Loucy (cell line): ENCODE measurements around the gene SMG6.

Source experiments
- H2AFZ ChIP-seq: fragments of 200-600 bp; sonication (generic); 2 replicates; pipeline ENCODE4 v1.6.0; 2016; ENCODE audit warnings: antibody characterized with exemption, mild to moderate bottlenecking, low read length, moderate library complexity
- H3F3A ChIP-seq: fragments of 200-600 bp; 2 replicates; pipeline ENCODE4 v1.6.0; 2016; ENCODE audit warnings: antibody characterized with exemption, low read depth, mild to moderate bottlenecking
- H3K27me3 ChIP-seq: fragments of 200-600 bp; sonication (generic); 2 replicates; pipeline ENCODE4 v1.6.1; 2014; ENCODE audit warnings: low read length, mild to moderate bottlenecking; ENCODE audit not compliant: insufficient read depth, poor library complexity, severe bottlenecking
- H3K36me3 ChIP-seq: fragments of 200-600 bp; sonication (generic); 2 replicates; pipeline ENCODE4 v1.6.1; 2016; ENCODE audit warnings: low read length; ENCODE audit not compliant: insufficient read depth
- H3K4me1 ChIP-seq: fragments of 200-600 bp; sonication (generic); 2 replicates; pipeline ENCODE4 v1.5.1; 2014; ENCODE audit warnings: low read length, mild to moderate bottlenecking; ENCODE audit not compliant: insufficient read depth, poor library complexity, severe bottlenecking
- H3K4me2 ChIP-seq: fragments of 200-600 bp; sonication (generic); 2 replicates; pipeline ENCODE4 v1.6.0; 2014; ENCODE audit warnings: antibody characterized with exemption, low read length, low read depth, mild to moderate bottlenecking; ENCODE audit not compliant: poor library complexity, severe bottlenecking
- H3K4me3 ChIP-seq: fragments of 200-600 bp; sonication (generic); 2 replicates; pipeline ENCODE4 v1.5.1; 2014; ENCODE audit warnings: low read length, mild to moderate bottlenecking, mixed read lengths; ENCODE audit not compliant: poor library complexity, severe bottlenecking
- H3K79me2 ChIP-seq: fragments of 200-600 bp; sonication (generic); 2 replicates; pipeline ENCODE4 v1.6.1; 2014; ENCODE audit warnings: low read length; ENCODE audit not compliant: insufficient read depth
- H3K9ac ChIP-seq: fragments of 200-600 bp; sonication (generic); 2 replicates; pipeline ENCODE4 v1.6.0; 2014; ENCODE audit warnings: mild to moderate bottlenecking, low read depth, low read length, moderate library complexity; ENCODE audit not compliant: poor library complexity, severe bottlenecking
- H3K9me2 ChIP-seq: fragments of 200-600 bp; sonication (generic); replicated peaks from 2 replicates; pipeline ENCODE4 v1.6.1; 2016; ENCODE audit warnings: low read depth, low read length, mixed read lengths
- H3K9me3 ChIP-seq: fragments of 200-600 bp; sonication (generic); 2 replicates; pipeline ENCODE4 v1.6.1; 2014; ENCODE audit warnings: mild to moderate bottlenecking, antibody characterized with exemption, low read length, low read depth; ENCODE audit not compliant: insufficient read depth
- H4K20me1 ChIP-seq: fragments of 200-600 bp; sonication (generic); 2 replicates; pipeline ENCODE4 v1.6.0; 2014; ENCODE audit warnings: antibody characterized with exemption, low read length, mild to moderate bottlenecking; ENCODE audit not compliant: insufficient read depth, poor library complexity, severe bottlenecking
- CTCF ChIP-seq: fragments of 200-600 bp; sonication (generic); conservative IDR thresholded peaks from 2 replicates; pipeline ENCODE4 v1.5.1; 2014; ENCODE audit warnings: mild to moderate bottlenecking, antibody characterized with exemption, low read length
- EZH2phosphoT487 ChIP-seq: fragments of 200-600 bp; IDR thresholded peaks from 2 replicates; pipeline ENCODE4 v1.6.1; 2018; ENCODE audit warnings: antibody characterized with exemption, mild to moderate bottlenecking, moderate library complexity, borderline replicate concordance

Gene SMG6

GRCh38 chr17:2035541-2036488 lies 267.8 kb downstream of the SMG6 start:
- Histone ChIP-seq H3K9me3 (no peaks in the 10 kb centered on the region), H3F3A (no peaks in the 10 kb centered on the region), H3K4me3 (no peak overlapping the region), H3K4me1 (peaks cover 8% of the 10 kb centered on the region), H2AFZ (no peak overlapping the region), H3K9me2 (no peaks in the 10 kb centered on the region), H3K9ac (no peak overlapping the region), H4K20me1 (no peaks in the 10 kb centered on the region), H3K79me2 (no peaks in the 10 kb centered on the region), H3K27me3 (no peaks in the 10 kb centered on the region), H3K36me3 (no peaks in the 10 kb centered on the region; the same call in 1 of the 2 replicates), H3K4me2 (no peak overlapping the region)
- TF ChIP-seq EZH2phosphoT487 = no peak
- TF ChIP-seq CTCF = no peak

GRCh38 chr17:2034806-2035540 lies 268.6 kb downstream of the SMG6 start:
- no peaks in the 10 kb centered on the region for H3K9me2 ChIP-seq
- no peaks in the 10 kb centered on the region for H3K9me3 ChIP-seq
- H4K20me1 ChIP-seq = no peaks in the 10 kb centered on the region
- no peaks in the 10 kb centered on the region for H3K79me2 ChIP-seq
- H3K9ac ChIP-seq = no peak overlapping the region
- peaks cover 10% of the 10 kb centered on the region for H3K4me1 ChIP-seq
- TF ChIP-seq EZH2phosphoT487 (no peak), CTCF (no peak)
- no peaks in the 10 kb centered on the region for H3F3A ChIP-seq
- H3K4me2 ChIP-seq = no peak overlapping the region
- H3K36me3 ChIP-seq = no peaks in the 10 kb centered on the region; the same call in 1 of the 2 replicates
- H2AFZ ChIP-seq = no peak overlapping the region
- H3K4me3 ChIP-seq = no peak overlapping the region
- H3K27me3 ChIP-seq = no peaks in the 10 kb centered on the region

DNA sequence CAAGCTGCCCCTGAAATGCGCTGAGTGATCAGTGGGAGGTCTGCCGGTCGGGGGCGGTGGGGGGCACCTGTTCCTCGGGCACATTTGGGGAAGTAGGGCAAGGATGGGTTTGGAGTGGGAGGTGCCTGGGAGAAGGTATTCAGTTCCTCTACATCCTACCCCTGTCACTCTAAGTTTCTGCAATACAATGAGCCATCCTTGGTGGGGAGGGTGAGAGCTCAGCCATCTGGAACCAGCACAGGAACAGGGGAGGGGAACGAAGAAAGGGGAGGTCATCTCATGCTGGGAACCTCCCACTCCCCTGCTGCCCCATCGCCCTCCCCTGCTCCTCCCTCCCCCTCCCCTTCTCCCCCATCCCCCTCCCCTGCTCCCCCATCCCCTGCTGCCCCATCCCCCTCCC lies 269.4 kb downstream of the SMG6 start:
- TF ChIP-seq EZH2phosphoT487 (no peak), CTCF (no peak)
- no peaks in the 10 kb centered on the region for H3F3A ChIP-seq
- H3K9me2 ChIP-seq = no peaks in the 10 kb centered on the region
- no peak overlapping the region for H3K4me3 ChIP-seq
- H3K36me3 ChIP-seq = no peaks in the 10 kb centered on the region; the same call in 1 of the 2 replicates
- no peaks in the 10 kb centered on the region for H3K27me3 ChIP-seq
- no peaks in the 10 kb centered on the region for H3K79me2 ChIP-seq
- H3K4me1 ChIP-seq = peaks cover 10% of the 10 kb centered on the region
- H3K4me2 ChIP-seq = no peak overlapping the region
- no peak overlapping the region for H3K9ac ChIP-seq
- no peak overlapping the region for H2AFZ ChIP-seq
- H4K20me1 ChIP-seq = no peaks in the 10 kb centered on the region
- H3K9me3 ChIP-seq = no peaks in the 10 kb centered on the region
